Calu3 (cell line): ENCODE measurements around the gene LMF1. TPM values are rescaled to one million over a fixed set of nuclear protein-coding genes. Genes with fewer than 3 reads are reported as not detected.

Source experiments
- BruUV-seq: library from RNA; stranded (reverse); fragments of 400-500 nt; replicated peaks from 2 replicates; lab custom pipeline; 2021; lab: Mats Ljungman, UMichigan
- CTCF ChIA-PET: fragments of 300-600 bp; sonication (Branson Sonifier 250); formaldehyde crosslinking; loops from one replicate; lab custom pipeline; 2022; ENCODE audit warnings: antibody characterized with exemption; lab: Charles Lee
- DNase-seq: peaks from one replicate; pipeline ENCODE4 v3.0.0; 2022
- H3K27ac Mint-ChIP-seq: one replicate; pipeline ENCODE4 v1.8.0; 2022; ENCODE audit warnings: mixed read lengths; ENCODE audit not compliant: unreplicated experiment
- H3K27me3 Mint-ChIP-seq: one replicate; pipeline ENCODE4 v1.8.0; 2022; ENCODE audit warnings: mixed read lengths; ENCODE audit not compliant: unreplicated experiment
- H3K36me3 Mint-ChIP-seq: one replicate; pipeline ENCODE4 v1.8.0; 2022; ENCODE audit warnings: mild to moderate bottlenecking, moderate library complexity, mixed read lengths; ENCODE audit not compliant: insufficient read depth, unreplicated experiment
- H3K4me1 Mint-ChIP-seq: one replicate; pipeline ENCODE4 v1.8.0; 2022; ENCODE audit warnings: mild to moderate bottlenecking, low read depth, mixed read lengths; ENCODE audit not compliant: unreplicated experiment
- H3K4me3 Mint-ChIP-seq: one replicate; pipeline ENCODE4 v1.8.0; 2022; ENCODE audit warnings: mild to moderate bottlenecking, low read depth, moderate library complexity, mixed read lengths; ENCODE audit not compliant: unreplicated experiment
- H3K9me3 Mint-ChIP-seq: one replicate; pipeline ENCODE4 v1.8.0; 2022; ENCODE audit warnings: low read depth, mixed read lengths; ENCODE audit not compliant: unreplicated experiment
- CTCF ChIP-seq: fragments of 200-600 bp; IDR thresholded peaks from one replicate; pipeline ENCODE4 v1.8.0; 2022; ENCODE audit warnings: antibody characterized with exemption; ENCODE audit not compliant: unreplicated experiment
- intact Hi-C: fragments of 100-400 bp; cut with micrococcal nuclease; formaldehyde crosslinking; loops from one replicate; pipeline ENCODE4 v1.10.0; 2022; ENCODE audit not compliant: unreplicated experiment
- total RNA-seq: library from RNA; stranded (reverse); gene quantifications from 2 replicates; pipeline ENCODE4 v1.2.3, GENCODE V29; 2022

LMF1 gene
- total RNA-seq, 1 experiment from 2014 or later = 31.9 TPM

- Mint-ChIP-seq H3K4me3 (no peak overlapping the region), H3K4me1 (no peaks in the 10 kb centered on the region), H3K27ac (no peak overlapping the region), H3K9me3 (no peaks in the 10 kb centered on the region), H3K27me3 (peaks cover 72% of the 10 kb centered on the region), H3K36me3 (peaks cover 5% of the 10 kb centered on the region)
- intact Hi-C loops = no loop called here
- CTCF ChIA-PET = no interaction called here
- no TSS peak for BruUV-seq
- no peak for TF ChIP-seq CTCF
- no peak for DNase-seq
Measured at GRCh38 chr16:831571-832413, 139.0 kb downstream of the LMF1 start.

GRCh38 chr16:830871-831570, 139.8 kb downstream of the LMF1 start:
- no peak overlapping the region for H3K27ac Mint-ChIP-seq
- CTCF ChIA-PET = interaction anchor here (0.6 kb wide), 1 partner anchor 10 kb away, joined by 3 read pairs; no protein-coding TSS in a partner anchor
- H3K4me3 Mint-ChIP-seq = no peak overlapping the region
- no peak for DNase-seq
- H3K4me1 Mint-ChIP-seq = no peaks in the 10 kb centered on the region
- H3K9me3 Mint-ChIP-seq = no peaks in the 10 kb centered on the region
- peaks cover 5% of the 10 kb centered on the region for H3K36me3 Mint-ChIP-seq
- H3K27me3 Mint-ChIP-seq = peaks cover 80% of the 10 kb centered on the region
- no peak for TF ChIP-seq CTCF
- intact Hi-C loops = no loop called here
- no TSS peak for BruUV-seq

- BruUV-seq = no TSS peak
- Mint-ChIP-seq H3K4me1 (no peaks in the 10 kb centered on the region), H3K27me3 (peaks cover 83% of the 10 kb centered on the region), H3K4me3 (no peak overlapping the region), H3K27ac (no peak overlapping the region), H3K36me3 (peaks cover 5% of the 10 kb centered on the region), H3K9me3 (no peaks in the 10 kb centered on the region)
- intact Hi-C loops = no loop called here
- CTCF ChIA-PET = interaction anchor here (0.6 kb wide), 1 partner anchor 9 kb away, joined by 3 read pairs; no protein-coding TSS in a partner anchor
- DNase-seq = no peak
- TF ChIP-seq CTCF = no peak
Measured at GRCh38 chr16:830107-830870, 140.5 kb downstream of the LMF1 start.

GRCh38 chr16:828891-829290, 141.9 kb downstream of the LMF1 start:
- intact Hi-C loops = no loop called here
- Mint-ChIP-seq H3K36me3 (no peaks in the 10 kb centered on the region), H3K27me3 (peaks cover 82% of the 10 kb centered on the region)

More at GRCh38 chr16:828891-829290, 141.9 kb downstream of the LMF1 start:
- no peak overlapping the region for H3K27ac Mint-ChIP-seq
- no peak overlapping the region for H3K4me3 Mint-ChIP-seq
- CTCF ChIA-PET = no interaction called here
- no peak for TF ChIP-seq CTCF
- BruUV-seq = no TSS peak
- no peak for DNase-seq
- no peaks in the 10 kb centered on the region for H3K4me1 Mint-ChIP-seq
- no peaks in the 10 kb centered on the region for H3K9me3 Mint-ChIP-seq
